NCI-H2107 (cell line): ENCODE data around the gene CFAP70.
"Not testable (repeated sequence)": the region's sequence is repeated elsewhere in the genome, so short reads cannot be mapped to it uniquely, and the experiment has no call there.

ENCODE experiments used
- DNase-seq: peaks from one replicate; lab custom pipeline; 2025; lab: John Stamatoyannopoulos, UW

The CFAP70 gene

GRCh38 chr10:73339436-73339835 is 19.2 kb downstream of the CFAP70 start:
- DNase-seq, result no peak

- DNase-seq, result no peak
Measured at GRCh38 chr10:73338801-73339368, 19.8 kb downstream of the CFAP70 start.

GRCh38 chr10:73333202-73333601 is 25.5 kb downstream of the CFAP70 start:
- DNase-seq, result no peak

- DNase-seq, result no peak
Measured at GRCh38 chr10:73332379-73332778, 26.3 kb downstream of the CFAP70 start.

GRCh38 chr10:73328523-73328922 is 30.1 kb downstream of the CFAP70 start:
- DNase-seq, result not testable (repeated sequence)

GRCh38 chr10:73325290-73325689 is 33.4 kb downstream of the CFAP70 start:
- not testable (repeated sequence) for DNase-seq

- not testable (repeated sequence) for DNase-seq
Measured at GRCh38 chr10:73323582-73323981, 35.1 kb downstream of the CFAP70 start.

- no peak for DNase-seq
Measured at GRCh38 chr10:73310475-73310874, 48.2 kb downstream of the CFAP70 start.

- DNase-seq, result no peak
Measured at GRCh38 chr10:73307203-73307800, 51.4 kb downstream of the CFAP70 start.

- no peak for DNase-seq
Measured at GRCh38 chr10:73306171-73306708, 52.4 kb downstream of the CFAP70 start.

GRCh38 chr10:73296946-73297345 is 61.7 kb downstream of the CFAP70 start:
- DNase-seq, result no peak

GRCh38 chr10:73293461-73293860 is 65.2 kb downstream of the CFAP70 start:
- DNase-seq, result no peak

- DNase-seq, result no peak
Measured at GRCh38 chr10:73289958-73290357, 68.7 kb downstream of the CFAP70 start.

- DNase-seq, result no peak
Measured at GRCh38 chr10:73287441-73287840, 71.2 kb downstream of the CFAP70 start.

- DNase-seq, result no peak
Measured at GRCh38 chr10:73281097-73281496, 77.6 kb downstream of the CFAP70 start.

- no peak for DNase-seq
Measured at GRCh38 chr10:73264423-73264822, 94.2 kb downstream of the CFAP70 start.

- DNase-seq, result no peak
Measured at GRCh38 chr10:73263693-73264347, 94.8 kb downstream of the CFAP70 start.

GRCh38 chr10:73262880-73263555 is 95.6 kb downstream of the CFAP70 start:
- no peak for DNase-seq

- no peak for DNase-seq
Measured at GRCh38 chr10:73262105-73262730, 96.4 kb downstream of the CFAP70 start.

- DNase-seq, result no peak
Measured at GRCh38 chr10:73261362-73261995, 97.2 kb downstream of the CFAP70 start.

- DNase-seq, result not testable (repeated sequence)
Measured at GRCh38 chr10:73258612-73259011, 100.1 kb downstream of the CFAP70 start.

- DNase-seq, result no peak
Measured at GRCh38 chr10:73253225-73253555, 105.5 kb downstream of the CFAP70 start.
